Thyroid gland (tissue), 4 donors: Measurements from ENCODE around the gene KCNQ4. TPM values are rescaled to one million over a fixed set of nuclear protein-coding genes. Genes with fewer than 3 reads are reported as not detected.

Experiments used
- DNase-seq, 2 donors: peaks; one replicate each; pipeline ENCODE4 v3.0.0-alpha.2; 2019
- H3K27ac ChIP-seq, 3 donors: fragments of 200-600 bp; sonication (generic); 1 replicate in 2 of 3; 2 replicates in 1 of 3; pipeline ENCODE4 v1.5.1; 2016 to 2019; ENCODE audit warnings: mild to moderate bottlenecking in 1 of 3, moderate library complexity in 1 of 3
- H3K27me3 ChIP-seq: fragments of 200-600 bp; sonication (generic); one replicate; pipeline ENCODE4 v1.5.1; 2019
- H3K36me3 ChIP-seq, 2 donors: fragments of 200-600 bp; sonication (generic); one replicate each; pipeline ENCODE4 v1.5.1; 2016 to 2019
- H3K4me1 ChIP-seq, 2 donors: fragments of 200-600 bp; sonication (generic); one replicate each; pipeline ENCODE4 v1.5.1; 2017 to 2019
- H3K4me3 ChIP-seq, 3 donors: fragments of 200-600 bp; sonication (generic); replicated peaks in 1 of 3; 1 replicate in 2 of 3; 2 replicates in 1 of 3; pipeline ENCODE4 v1.5.1; 2016; ENCODE audit warnings: mild to moderate bottlenecking in 1 of 3
- H3K9me3 ChIP-seq: fragments of 200-600 bp; sonication (generic); one replicate; pipeline ENCODE4 v1.5.1; 2017
- CTCF ChIP-seq, 6 experiments: fragments of 200-600 bp in 3 of 6; fragments of 450-650 bp in 3 of 6; sonication (generic) in 3 of 6; IDR thresholded peaks; one replicate each; pipeline ENCODE4 v1.5.1; 2016 to 2019; ENCODE audit warnings: antibody characterized with exemption in 6 of 6, mild to moderate bottlenecking in 2 of 6, inconsistent platforms in 1 of 6, moderate library complexity in 1 of 6
- POLR2A ChIP-seq, 2 donors: fragments of 450-650 bp; IDR thresholded peaks; one replicate each; pipeline ENCODE4 v1.6.1; 2017; ENCODE audit warnings: antibody characterized with exemption in 2 of 2, mild to moderate bottlenecking in 2 of 2, moderate library complexity in 1 of 2
- WGBS, 2 donors: methylation state at CpG; one replicate each; pipeline ENCODE4 v1.1.5; 2017; 5-methylcytosine and 5-hydroxymethylcytosine counted together
- intact Hi-C: fragments of 100-400 bp; cut with DNase I; formaldehyde crosslinking; loops from one replicate; pipeline ENCODE4 v1.15.1; 2023
- total RNA-seq, 4 donors: library from RNA; depleted of rRNA; stranded (reverse); fragments of >200 nt; gene quantifications; one replicate each; pipeline ENCODE4 v1.2.3, GENCODE V29; 2016

The KCNQ4 gene
- total RNA-seq, 4 donors from 2014 or later: 0.11 to 1.1 (median 0.40) TPM

- 60 to 74% methylated on average over 6 to 7 of the region's 9 CpGs for WGBS, 2 donors
- Histone ChIP-seq H3K27ac (no peak overlapping the region), H3K4me1 (peaks cover 8 to 25% of the 10 kb centered on the region in 2 donors), H3K4me3 (no peak overlapping the region), H3K9me3 (no peaks in the 10 kb centered on the region), H3K27me3 (no peaks in the 10 kb centered on the region), H3K36me3 (no peaks in the 10 kb centered on the region)
- DNase-seq: no peak
- intact Hi-C loops: no loop called here
- TF ChIP-seq CTCF (IDR thresholded peaks at IDR 0.05): no peak
- no peak for TF ChIP-seq POLR2A (IDR thresholded peaks at IDR 0.05)
These were observed 15.8 kb downstream of the KCNQ4 start for GRCh38 chr1:40799351-40799867.

- WGBS, 2 donors: 81 to 90% methylated on average over 3 of the region's 3 CpGs
- H3K4me3 ChIP-seq: peak overlapping the region in 1 of 3 donors; percentile 18
- no peaks in the 10 kb centered on the region for H3K27me3 ChIP-seq
- no peak for TF ChIP-seq CTCF (IDR thresholded peaks at IDR 0.05)
- no peak for TF ChIP-seq POLR2A (IDR thresholded peaks at IDR 0.05)
- no peaks in the 10 kb centered on the region for H3K36me3 ChIP-seq
- peak overlapping the region in 1 of 3 donors; percentile 52 for H3K27ac ChIP-seq
- no peak for DNase-seq
- no peaks in the 10 kb centered on the region for H3K9me3 ChIP-seq
- intact Hi-C loops: no loop called here
- H3K4me1 ChIP-seq: peaks cover 8 to 25% of the 10 kb centered on the region in 2 donors
These were observed 18.1 kb downstream of the KCNQ4 start for GRCh38 chr1:40801742-40802077.

- H3K9me3 ChIP-seq: no peaks in the 10 kb centered on the region
- TF ChIP-seq CTCF (IDR thresholded peaks at IDR 0.05) (no peak), POLR2A (IDR thresholded peaks at IDR 0.05) (peak in 1 of 2 donors; percentile 13)
- DNase-seq: peak; percentile 87 to 88
- no peaks in the 10 kb centered on the region for H3K36me3 ChIP-seq
- H3K4me3 ChIP-seq: peak overlapping the region in 1 of 3 donors; percentile 18
- peak overlapping the region; percentile 33 to 52 (median 50) for H3K27ac ChIP-seq
- WGBS, 2 donors: 8% methylated on average over 36 to 40 of the region's 56 CpGs
- intact Hi-C loops: no loop called here
- no peaks in the 10 kb centered on the region for H3K27me3 ChIP-seq
- H3K4me1 ChIP-seq: peaks cover 8 to 25% of the 10 kb centered on the region in 2 donors
These were observed 18.6 kb downstream of the KCNQ4 start for GRCh38 chr1:40802078-40802741.

GRCh38 chr1:40802742-40803113 lies 19.1 kb downstream of the KCNQ4 start:
- intact Hi-C loops: no loop called here
- H3K4me1 ChIP-seq: peaks cover 8 to 25% of the 10 kb centered on the region in 2 donors
- no peaks in the 10 kb centered on the region for H3K36me3 ChIP-seq
- no peaks in the 10 kb centered on the region for H3K27me3 ChIP-seq
- no peak overlapping the region for H3K4me3 ChIP-seq
- H3K27ac ChIP-seq: peak overlapping the region; percentile 33 to 52 (median 50)
- WGBS, 2 donors: 55 to 56% methylated on average over 4 of the region's 4 CpGs
- TF ChIP-seq CTCF (IDR thresholded peaks at IDR 0.05): no peak
- no peak for TF ChIP-seq POLR2A (IDR thresholded peaks at IDR 0.05)
- H3K9me3 ChIP-seq: no peaks in the 10 kb centered on the region
- DNase-seq: no peak

- Histone ChIP-seq H3K4me1 (peaks cover 8 to 25% of the 10 kb centered on the region in 2 donors), H3K9me3 (no peaks in the 10 kb centered on the region), H3K36me3 (no peaks in the 10 kb centered on the region), H3K27me3 (no peaks in the 10 kb centered on the region), H3K4me3 (no peak overlapping the region), H3K27ac (no peak overlapping the region)
- intact Hi-C loops: no loop called here
- TF ChIP-seq CTCF (IDR thresholded peaks at IDR 0.05) (no peak), POLR2A (IDR thresholded peaks at IDR 0.05) (no peak)
- no peak for DNase-seq
- WGBS, 2 donors: 88 to 89% methylated on average over 3 of the region's 3 CpGs
These were observed 19.9 kb downstream of the KCNQ4 start for GRCh38 chr1:40803447-40803846.
